Measurements from ENCODE around the gene RPF1.

GRCh38 chr1:84488107-84488506 is 9.0 kb downstream of the RPF1 start:
- no peak for TF ChIP-seq CTCF (IDR thresholded peaks at IDR 0.05)
- no peak for TF ChIP-seq POLR2A (IDR thresholded peaks at IDR 0.05)
- no peak for TF ChIP-seq EP300 (IDR thresholded peaks at IDR 0.05)

Measured in ovary (tissue), 3 donors.